ENCODE results near the gene PADI2.

- TF ChIP-seq FOS (IDR thresholded peaks at IDR 0.05; ENCODE audit: borderline replicate concordance, insufficient read depth, low read length) (no peak), CTCF (IDR thresholded peaks at IDR 0.05; ENCODE audit: extremely low read depth in 1 of 2, insufficient read depth in 1 of 2, low read depth in 1 of 2, low read length in 2 of 2) (no peak), EZH2 (IDR thresholded peaks at IDR 0.05; ENCODE audit: borderline replicate concordance, low read depth, low read length, severe bottlenecking) (no peak), POLR2A (IDR thresholded peaks at IDR 0.05; ENCODE audit: low read depth, low read length) (no peak), MYC (IDR thresholded peaks at IDR 0.05; ENCODE audit: low read depth, low read length) (no peak), JUN (IDR thresholded peaks at IDR 0.05; ENCODE audit: borderline replicate concordance, insufficient read depth, insufficient read length, low read depth) (no peak), POLR2AphosphoS5 (IDR thresholded peaks at IDR 0.05; ENCODE audit: insufficient read depth, low read depth, low read length) (no peak), MAX (IDR thresholded peaks at IDR 0.05; ENCODE audit: insufficient read depth, insufficient read length) (no peak)
Observed at GRCh38 chr1:17139637-17140036, 20.4 kb upstream of the PADI2 start.
